SK-N-SH treated with all-trans-retinoic acid at 6 μM for 48 hours (cell line): ENCODE data around the gene MGARP.
"Not testable (repeated sequence)": the region's sequence is repeated elsewhere in the genome, so short reads cannot be mapped to it uniquely, and the experiment has no call there.

Source experiments
- ATAC-seq: fragments of 200-7000 bp; cut with Tn5 transposase; 3 replicates; pipeline ENCODE4 v1.9.1; 2020; ENCODE audit warnings: mild to moderate bottlenecking, moderate library complexity
- BACH2 ChIP-seq: fragments of 250-450 bp; sonication (Bioruptor Pico); IDR thresholded peaks from 2 replicates; pipeline ENCODE4 v1.9.0; 2021; ENCODE audit warnings: mild to moderate bottlenecking, borderline replicate concordance
- CREB5 ChIP-seq: fragments of 250-450 bp; sonication (Bioruptor Pico); IDR thresholded peaks from 2 replicates; pipeline ENCODE4 v1.5.1; 2020; ENCODE audit warnings: low read depth, mild to moderate bottlenecking, moderate library complexity
- ESRRG ChIP-seq: fragments of 250-450 bp; sonication (Bioruptor Pico); IDR thresholded peaks from 2 replicates; pipeline ENCODE4 v1.6.1; 2021; ENCODE audit warnings: mild to moderate bottlenecking
- GLIS3 ChIP-seq: fragments of 250-450 bp; sonication (Bioruptor Pico); IDR thresholded peaks from 2 replicates; pipeline ENCODE4 v1.5.0; 2020; ENCODE audit warnings: mild to moderate bottlenecking, moderate library complexity
- ISL1 ChIP-seq: fragments of 250-450 bp; sonication (Bioruptor Pico); IDR thresholded peaks from 2 replicates; pipeline ENCODE4 v2.1.2; 2022; ENCODE audit warnings: mild to moderate bottlenecking, moderate library complexity
- OSR1 ChIP-seq: fragments of 250-450 bp; sonication (Bioruptor Pico); IDR thresholded peaks from 2 replicates; pipeline ENCODE4 v1.8.0; 2022; ENCODE audit warnings: moderate library complexity, mild to moderate bottlenecking, inconsistent platforms
- PATZ1 ChIP-seq: fragments of 250-450 bp; sonication (Bioruptor Pico); IDR thresholded peaks from 2 replicates; pipeline ENCODE4 v1.8.0; 2020; ENCODE audit warnings: mild to moderate bottlenecking, moderate library complexity, borderline replicate concordance
- PPARA ChIP-seq: fragments of 250-450 bp; sonication (Bioruptor Pico); IDR thresholded peaks from 2 replicates; pipeline ENCODE4 v1.5.0; 2020; ENCODE audit warnings: mild to moderate bottlenecking, borderline replicate concordance
- RARB ChIP-seq: fragments of 250-450 bp; sonication (Bioruptor Pico); IDR thresholded peaks from 2 replicates; pipeline ENCODE4 v1.8.0; 2021; ENCODE audit warnings: mild to moderate bottlenecking, moderate library complexity
- TCF4 ChIP-seq: fragments of 250-450 bp; sonication (Bioruptor Pico); IDR thresholded peaks from 2 replicates; pipeline ENCODE4 v1.8.0; 2021; ENCODE audit warnings: mild to moderate bottlenecking, moderate library complexity, borderline replicate concordance
- TOX ChIP-seq: fragments of 250-450 bp; sonication (Bioruptor Pico); IDR thresholded peaks from 2 replicates; pipeline ENCODE4 v1.8.0; 2021; ENCODE audit warnings: mild to moderate bottlenecking, moderate library complexity, borderline replicate concordance
- ZC3H10 ChIP-seq: fragments of 250-450 bp; sonication (Bioruptor Pico); IDR thresholded peaks from 2 replicates; pipeline ENCODE4 v1.5.1; 2021; ENCODE audit warnings: mild to moderate bottlenecking, moderate library complexity
- ZFP3 ChIP-seq: fragments of 250-450 bp; sonication (Bioruptor Pico); IDR thresholded peaks from 2 replicates; pipeline ENCODE4 v1.5.0; 2020; ENCODE audit warnings: mild to moderate bottlenecking, moderate library complexity
- ZFP30 ChIP-seq: fragments of 450-650 bp; formaldehyde crosslinking; IDR thresholded peaks from 2 replicates; pipeline ENCODE4 v1.5.0; 2022; ENCODE audit warnings: mild to moderate bottlenecking, moderate library complexity
- ZNF565 ChIP-seq: fragments of 450-650 bp; formaldehyde crosslinking; conservative IDR thresholded peaks from 2 replicates; pipeline ENCODE4 v1.5.0; 2020; ENCODE audit warnings: low read depth, mild to moderate bottlenecking, moderate library complexity
- ZNF8 ChIP-seq: fragments of 450-650 bp; formaldehyde crosslinking; IDR thresholded peaks from 2 replicates; pipeline ENCODE4 v1.5.0; 2020; ENCODE audit warnings: mild to moderate bottlenecking, moderate library complexity
- TF ChIP-seq, protein P1 (sequence below): fragments of 250-450 bp; sonication (Bioruptor Pico); IDR thresholded peaks from 2 replicates; pipeline ENCODE4 v1.8.0; 2021; ENCODE audit warnings: low read depth, mild to moderate bottlenecking, moderate library complexity, borderline replicate concordance
- TF ChIP-seq, protein P2 (sequence below): fragments of 250-450 bp; sonication (Bioruptor Pico); IDR thresholded peaks from 2 replicates; pipeline ENCODE4 v1.5.0; 2020; ENCODE audit warnings: mild to moderate bottlenecking, moderate library complexity

The MGARP gene

GRCh38 chr4:139324620-139325019, 44.6 kb upstream of the MGARP start:
- TF ChIP-seq, protein P1, sequence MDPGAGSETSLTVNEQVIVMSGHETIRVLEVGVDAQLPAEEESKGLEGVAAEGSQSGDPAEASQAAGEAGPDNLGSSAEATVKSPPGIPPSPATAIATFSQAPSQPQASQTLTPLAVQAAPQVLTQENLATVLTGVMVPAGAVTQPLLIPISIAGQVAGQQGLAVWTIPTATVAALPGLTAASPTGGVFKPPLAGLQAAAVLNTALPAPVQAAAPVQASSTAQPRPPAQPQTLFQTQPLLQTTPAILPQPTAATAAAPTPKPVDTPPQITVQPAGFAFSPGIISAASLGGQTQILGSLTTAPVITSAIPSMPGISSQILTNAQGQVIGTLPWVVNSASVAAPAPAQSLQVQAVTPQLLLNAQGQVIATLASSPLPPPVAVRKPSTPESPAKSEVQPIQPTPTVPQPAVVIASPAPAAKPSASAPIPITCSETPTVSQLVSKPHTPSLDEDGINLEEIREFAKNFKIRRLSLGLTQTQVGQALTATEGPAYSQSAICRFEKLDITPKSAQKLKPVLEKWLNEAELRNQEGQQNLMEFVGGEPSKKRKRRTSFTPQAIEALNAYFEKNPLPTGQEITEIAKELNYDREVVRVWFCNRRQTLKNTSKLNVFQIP (CRISPR knock-in tag), result no peak
- no peak for TF ChIP-seq BACH2 (CRISPR knock-in tag)
- TF ChIP-seq ZFP3 (CRISPR knock-in tag), result no peak
- no peak for TF ChIP-seq ZFP30 (CRISPR knock-in tag)
- TF ChIP-seq, protein P2, sequence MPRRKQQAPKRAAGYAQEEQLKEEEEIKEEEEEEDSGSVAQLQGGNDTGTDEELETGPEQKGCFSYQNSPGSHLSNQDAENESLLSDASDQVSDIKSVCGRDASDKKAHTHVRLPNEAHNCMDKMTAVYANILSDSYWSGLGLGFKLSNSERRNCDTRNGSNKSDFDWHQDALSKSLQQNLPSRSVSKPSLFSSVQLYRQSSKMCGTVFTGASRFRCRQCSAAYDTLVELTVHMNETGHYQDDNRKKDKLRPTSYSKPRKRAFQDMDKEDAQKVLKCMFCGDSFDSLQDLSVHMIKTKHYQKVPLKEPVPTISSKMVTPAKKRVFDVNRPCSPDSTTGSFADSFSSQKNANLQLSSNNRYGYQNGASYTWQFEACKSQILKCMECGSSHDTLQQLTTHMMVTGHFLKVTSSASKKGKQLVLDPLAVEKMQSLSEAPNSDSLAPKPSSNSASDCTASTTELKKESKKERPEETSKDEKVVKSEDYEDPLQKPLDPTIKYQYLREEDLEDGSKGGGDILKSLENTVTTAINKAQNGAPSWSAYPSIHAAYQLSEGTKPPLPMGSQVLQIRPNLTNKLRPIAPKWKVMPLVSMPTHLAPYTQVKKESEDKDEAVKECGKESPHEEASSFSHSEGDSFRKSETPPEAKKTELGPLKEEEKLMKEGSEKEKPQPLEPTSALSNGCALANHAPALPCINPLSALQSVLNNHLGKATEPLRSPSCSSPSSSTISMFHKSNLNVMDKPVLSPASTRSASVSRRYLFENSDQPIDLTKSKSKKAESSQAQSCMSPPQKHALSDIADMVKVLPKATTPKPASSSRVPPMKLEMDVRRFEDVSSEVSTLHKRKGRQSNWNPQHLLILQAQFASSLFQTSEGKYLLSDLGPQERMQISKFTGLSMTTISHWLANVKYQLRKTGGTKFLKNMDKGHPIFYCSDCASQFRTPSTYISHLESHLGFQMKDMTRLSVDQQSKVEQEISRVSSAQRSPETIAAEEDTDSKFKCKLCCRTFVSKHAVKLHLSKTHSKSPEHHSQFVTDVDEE (CRISPR knock-in tag), result no peak
- no peak for TF ChIP-seq ESRRG (CRISPR knock-in tag)
- TF ChIP-seq PATZ1, result no peak
- ATAC-seq, result no peak

DNA sequence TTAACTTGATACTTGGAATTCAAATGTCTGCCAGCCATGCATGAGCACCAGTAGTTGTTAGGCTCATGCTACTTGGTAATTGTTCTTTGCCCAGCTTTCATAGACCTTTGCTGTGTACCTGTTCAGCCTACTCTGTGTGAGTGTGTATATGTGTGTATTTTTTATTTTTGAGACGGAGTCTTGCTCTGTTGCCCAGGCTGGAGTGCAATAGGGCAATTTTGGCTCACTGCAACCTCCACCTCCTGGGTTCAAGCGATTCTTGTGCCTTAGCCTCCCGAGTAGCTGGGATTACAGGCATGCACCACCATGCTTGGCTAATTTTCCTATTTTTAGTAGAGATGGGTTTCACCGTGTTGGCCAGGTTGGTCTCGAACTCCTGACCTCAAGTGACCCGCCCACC, 42.5 kb upstream of the MGARP start:
- not testable (repeated sequence) for ATAC-seq

DNA sequence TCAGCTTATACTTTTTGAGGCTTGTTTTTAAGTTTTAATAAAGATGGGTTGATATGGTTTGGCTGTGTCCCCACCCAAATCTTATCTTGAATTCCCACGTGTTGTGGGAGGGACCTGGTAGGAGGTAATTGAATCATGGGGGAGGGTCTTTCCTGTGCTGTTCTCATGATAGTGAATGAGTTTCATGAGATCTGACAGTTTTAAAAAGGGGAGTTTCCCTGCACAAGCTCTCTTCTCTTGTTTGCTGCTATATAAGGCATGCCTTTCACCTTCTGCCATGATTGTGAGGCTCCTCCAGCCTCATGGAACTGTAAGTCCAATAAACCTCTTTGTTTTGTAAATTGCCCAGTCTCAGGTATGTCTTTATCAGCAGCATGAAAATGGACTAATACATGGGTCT, 42.0 kb upstream of the MGARP start:
- not testable (repeated sequence) for ATAC-seq

GRCh38 chr4:139319571-139319970, 39.5 kb upstream of the MGARP start:
- no peak for ATAC-seq
- TF ChIP-seq TCF4 (CRISPR knock-in tag), result no peak
- no peak for TF ChIP-seq ISL1 (CRISPR knock-in tag)
- no peak for TF ChIP-seq ZC3H10 (CRISPR knock-in tag)
- no peak for TF ChIP-seq PPARA (CRISPR knock-in tag)
- TF ChIP-seq ZNF8 (CRISPR knock-in tag), result no peak
- TF ChIP-seq PATZ1, result no peak
- TF ChIP-seq RARB (CRISPR knock-in tag), result no peak
- TF ChIP-seq CREB5 (CRISPR knock-in tag), result no peak
- no peak for TF ChIP-seq OSR1 (CRISPR knock-in tag)
- no peak for TF ChIP-seq GLIS3 (CRISPR knock-in tag)
- TF ChIP-seq BACH2 (CRISPR knock-in tag), result no peak
- TF ChIP-seq TOX (CRISPR knock-in tag), result no peak
- TF ChIP-seq ZFP3 (CRISPR knock-in tag), result no peak
- TF ChIP-seq, all 23 proteins: peak for 0

DNA sequence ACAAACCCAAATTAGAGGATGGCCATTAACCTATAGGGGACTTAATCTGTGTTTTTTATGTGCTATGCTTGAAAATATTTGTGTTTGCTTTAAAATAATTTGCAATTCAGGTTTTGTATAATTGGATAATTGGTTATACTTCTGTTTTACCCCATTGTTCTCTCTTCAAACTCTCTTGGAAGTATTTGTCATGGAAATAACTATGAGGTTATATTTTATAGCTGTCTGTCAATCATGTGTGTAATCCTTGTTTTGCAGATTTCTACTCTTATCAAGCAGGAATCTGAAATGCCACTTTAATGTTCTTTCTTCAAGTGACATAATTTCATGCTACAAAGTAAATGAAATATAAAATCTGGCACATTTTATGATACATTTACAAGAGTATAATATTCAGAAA, 37.6 kb upstream of the MGARP start:
- no peak for TF ChIP-seq ZNF565 (CRISPR knock-in tag)
- TF ChIP-seq PATZ1, result no peak
- TF ChIP-seq ZFP30 (CRISPR knock-in tag), result no peak
- TF ChIP-seq ISL1 (CRISPR knock-in tag), result no peak
- no peak for TF ChIP-seq OSR1 (CRISPR knock-in tag)
- TF ChIP-seq ZC3H10 (CRISPR knock-in tag), result no peak
- ATAC-seq, result no peak
